SK-N-MC (cell line): ENCODE data around the gene ADD3.

ENCODE experiments used
- DNase-seq: peaks from one replicate; pipeline ENCODE4 v3.0.0-alpha.2; 2011; ENCODE audit warnings: low read depth, low spot score
- H3K27ac ChIP-seq: fragments of 200-600 bp; sonication (generic); 2 replicates; pipeline ENCODE4 v1.5.1; 2016; ENCODE audit warnings: mixed run types
- H3K36me3 ChIP-seq: fragments of 200-600 bp; sonication (generic); 2 replicates; pipeline ENCODE4 v1.6.1; 2017; ENCODE audit warnings: antibody characterized with exemption, low read length, mixed read lengths; ENCODE audit not compliant: insufficient read depth
- H3K4me3 ChIP-seq: fragments of 200-600 bp; sonication (generic); 2 replicates; pipeline ENCODE4 v1.5.1; 2016
- H3K9ac ChIP-seq: fragments of 200-600 bp; sonication (generic); 2 replicates; pipeline ENCODE4 v1.8.0; 2017; ENCODE audit warnings: mixed run types, mixed read lengths; ENCODE audit not compliant: insufficient read length
- H3K9me3 ChIP-seq: fragments of 200-600 bp; sonication (generic); 2 replicates; pipeline ENCODE4 v1.6.1; 2017; ENCODE audit warnings: low read depth, mild to moderate bottlenecking, antibody characterized with exemption, low read length, moderate library complexity, mixed read lengths
- EZH2 ChIP-seq: fragments of 200-600 bp; sonication (generic); IDR thresholded peaks from one replicate; pipeline ENCODE4 v1.6.1; 2017; ENCODE audit warnings: antibody characterized with exemption
- FOXP2 ChIP-seq: optimal IDR thresholded peaks from 2 replicates; pipeline ENCODE3; 2011; ENCODE audit warnings: mild to moderate bottlenecking, moderate library complexity; ENCODE audit not compliant: insufficient read depth; ENCODE audit errors: extremely low read length, control extremely low read depth
- POLR2AphosphoS5 ChIP-seq: IDR thresholded peaks from 2 replicates; pipeline ENCODE4 v1.6.1; 2012; ENCODE audit warnings: mild to moderate bottlenecking, low read depth, low read length, borderline replicate concordance

The ADD3 gene

GRCh38 chr10:110016039-110016438 lies 8.3 kb downstream of the ADD3 start:
- Histone ChIP-seq H3K9ac (no peak overlapping the region), H3K9me3 (no peaks in the 10 kb centered on the region), H3K27ac (no peak overlapping the region), H3K4me3 (no peak overlapping the region), H3K36me3 (no peaks in the 10 kb centered on the region)
- TF ChIP-seq EZH2 (no peak), FOXP2 (no peak), POLR2AphosphoS5 (no peak)
- no peak for DNase-seq

GRCh38 chr10:110017052-110017451 lies 9.3 kb downstream of the ADD3 start:
- Histone ChIP-seq H3K9me3 (no peaks in the 10 kb centered on the region), H3K4me3 (no peak overlapping the region), H3K27ac (no peak overlapping the region), H3K36me3 (no peaks in the 10 kb centered on the region), H3K9ac (no peak overlapping the region)
- TF ChIP-seq POLR2AphosphoS5 (no peak), EZH2 (no peak), FOXP2 (no peak)
- DNase-seq, result no peak

- no peak for TF ChIP-seq FOXP2
- TF ChIP-seq EZH2, result no peak
- TF ChIP-seq POLR2AphosphoS5, result no peak
- no peak overlapping the region for H3K9ac ChIP-seq
- no peak overlapping the region for H3K27ac ChIP-seq
- H3K36me3 ChIP-seq, result no peaks in the 10 kb centered on the region
- no peak overlapping the region for H3K4me3 ChIP-seq
- H3K9me3 ChIP-seq, result no peaks in the 10 kb centered on the region
- DNase-seq, result no peak
These were observed 10.1 kb downstream of the ADD3 start for GRCh38 chr10:110017907-110018306.

GRCh38 chr10:110020265-110020664 lies 12.5 kb downstream of the ADD3 start:
- Histone ChIP-seq H3K27ac (no peak overlapping the region), H3K4me3 (no peak overlapping the region), H3K9me3 (no peaks in the 10 kb centered on the region), H3K9ac (no peak overlapping the region), H3K36me3 (no peaks in the 10 kb centered on the region)
- no peak for DNase-seq
- TF ChIP-seq FOXP2, result no peak
- no peak for TF ChIP-seq EZH2
- no peak for TF ChIP-seq POLR2AphosphoS5

- Histone ChIP-seq H3K36me3 (no peaks in the 10 kb centered on the region), H3K4me3 (no peak overlapping the region), H3K9me3 (no peaks in the 10 kb centered on the region), H3K9ac (no peak overlapping the region), H3K27ac (no peak overlapping the region)
- TF ChIP-seq FOXP2, result no peak
- TF ChIP-seq EZH2, result no peak
- no peak for TF ChIP-seq POLR2AphosphoS5
- no peak for DNase-seq
These were observed 15.1 kb downstream of the ADD3 start for GRCh38 chr10:110022716-110023504.

- Histone ChIP-seq H3K36me3 (no peaks in the 10 kb centered on the region), H3K27ac (no peak overlapping the region)
- TF ChIP-seq POLR2AphosphoS5, result no peak
- no peak for TF ChIP-seq EZH2
- no peak for TF ChIP-seq FOXP2
These were observed 16.1 kb downstream of the ADD3 start for GRCh38 chr10:110023785-110024465.

GRCh38 chr10:110029450-110029849 lies 21.7 kb downstream of the ADD3 start:
- TF ChIP-seq FOXP2 (no peak), POLR2AphosphoS5 (no peak), EZH2 (no peak)

More at GRCh38 chr10:110023785-110024465, 16.1 kb downstream of the ADD3 start:
- Histone ChIP-seq H3K9ac (no peak overlapping the region), H3K9me3 (no peaks in the 10 kb centered on the region), H3K4me3 (no peak overlapping the region)
- DNase-seq, result no peak

GRCh38 chr10:110032801-110033700 lies 25.3 kb downstream of the ADD3 start:
- no peak overlapping the region for H3K9ac ChIP-seq
- H3K4me3 ChIP-seq, result no peak overlapping the region
- no peaks in the 10 kb centered on the region for H3K9me3 ChIP-seq
- no peak for DNase-seq
- no peaks in the 10 kb centered on the region for H3K36me3 ChIP-seq
- TF ChIP-seq EZH2, result no peak
- TF ChIP-seq POLR2AphosphoS5, result no peak
- TF ChIP-seq FOXP2, result no peak
- H3K27ac ChIP-seq, result 0 out of 2 replicates have a peak overlapping the region, but pooled peaks have one; percentile 25

More at GRCh38 chr10:110029450-110029849, 21.7 kb downstream of the ADD3 start:
- no peak for DNase-seq
- H3K27ac ChIP-seq, result no peak overlapping the region
- no peaks in the 10 kb centered on the region for H3K9me3 ChIP-seq
- H3K9ac ChIP-seq, result no peak overlapping the region
- H3K36me3 ChIP-seq, result no peaks in the 10 kb centered on the region
- H3K4me3 ChIP-seq, result no peak overlapping the region
